Left renal pelvis (tissue), 4 donors: ENCODE measurements around the gene CDK3. TPM values are rescaled to one million over a fixed set of nuclear protein-coding genes. Genes with fewer than 3 reads are reported as not detected.
A peak's percentile ranks its signal among the peaks of the same experiment; 100 is the strongest.

ENCODE experiments used
- DNase-seq, 4 donors: peaks; one replicate each; pipeline ENCODE4 v3.0.0-alpha.2; 2013; ENCODE audit warnings: low read depth in 4 of 4, low spot score in 3 of 4
- polyA plus RNA-seq, 4 donors: library from polyadenylated mRNA; unstranded; fragments of 120-200 nt; gene quantifications; one replicate each; pipeline ENCODE4 v1.2.1, GENCODE V29; 2013; ENCODE audit not compliant: insufficient read length in 4 of 4

CDK3 gene
- polyA plus RNA-seq, 4 donors, result 12.5 to 28.5 (median 15.4) TPM

DNA sequence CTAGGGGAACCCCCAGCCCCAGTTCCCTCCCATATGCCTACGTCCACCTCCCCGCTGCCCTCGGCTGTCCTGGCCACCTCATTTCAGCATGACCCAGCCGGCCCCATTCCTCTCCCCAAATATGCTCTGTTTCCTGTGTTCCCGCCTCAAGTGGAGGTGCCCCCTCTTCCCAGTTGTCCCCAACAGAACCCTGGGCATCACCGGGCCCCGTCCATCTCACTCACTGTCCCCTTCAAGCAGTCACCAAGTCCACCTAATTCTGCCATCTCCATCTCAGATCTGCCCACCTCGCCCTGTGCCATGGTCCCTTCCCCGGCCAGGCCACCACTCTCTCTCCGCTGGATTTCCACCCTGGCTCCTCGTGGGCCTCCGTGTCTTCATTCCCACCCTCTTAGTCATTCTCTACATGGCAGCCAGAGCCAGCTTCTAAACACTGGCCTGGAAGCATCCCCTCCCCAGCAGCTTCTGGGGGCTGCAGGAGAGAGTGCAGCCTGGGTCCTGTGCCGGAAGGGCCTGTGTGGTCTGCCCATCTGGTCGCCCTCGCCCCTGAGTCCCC lies 12.8 kb downstream of the CDK3 start:
- no peak for DNase-seq

DNA sequence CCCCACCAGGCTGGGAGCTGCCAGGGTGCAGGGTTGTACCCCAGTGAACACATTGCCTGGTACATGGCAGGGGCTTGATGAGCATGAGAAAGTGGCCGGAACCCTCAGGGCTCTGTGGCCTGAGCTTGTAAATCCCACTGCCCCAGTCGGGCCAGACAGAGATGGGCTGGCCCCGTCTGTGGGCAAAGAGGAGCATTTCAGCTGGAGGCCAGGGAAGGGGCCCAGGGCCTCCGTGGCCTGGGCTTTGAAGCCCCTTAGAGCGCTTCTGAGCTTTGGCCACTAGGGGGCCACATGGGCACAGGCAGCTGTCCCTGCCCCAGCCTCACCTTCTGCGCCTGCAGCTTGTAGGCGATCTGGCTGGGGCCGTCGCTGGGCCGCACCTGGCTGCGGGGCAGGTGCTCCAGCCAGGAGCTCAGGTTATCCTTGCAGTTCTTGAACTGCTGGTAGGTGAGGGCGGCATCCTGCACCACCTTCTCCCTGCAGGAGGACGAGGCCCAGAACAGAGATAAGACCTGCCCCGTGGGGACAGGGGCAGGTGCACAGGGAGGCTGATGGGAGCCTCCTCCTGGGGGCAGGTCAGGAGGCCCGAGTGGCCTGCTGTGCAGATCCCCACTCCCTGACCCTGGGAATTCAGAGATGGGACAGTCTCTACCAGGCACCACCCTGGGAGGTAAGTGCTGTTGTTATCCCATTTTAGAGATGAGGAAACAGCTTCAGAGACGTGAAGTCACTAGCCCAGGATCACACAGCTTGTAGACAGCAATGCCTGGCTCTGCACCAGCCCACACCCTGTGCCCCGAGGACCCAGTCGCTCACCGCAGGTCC lies 13.7 kb downstream of the CDK3 start:
- DNase-seq, result peak in 1 of 4 donors; percentile 65

DNA sequence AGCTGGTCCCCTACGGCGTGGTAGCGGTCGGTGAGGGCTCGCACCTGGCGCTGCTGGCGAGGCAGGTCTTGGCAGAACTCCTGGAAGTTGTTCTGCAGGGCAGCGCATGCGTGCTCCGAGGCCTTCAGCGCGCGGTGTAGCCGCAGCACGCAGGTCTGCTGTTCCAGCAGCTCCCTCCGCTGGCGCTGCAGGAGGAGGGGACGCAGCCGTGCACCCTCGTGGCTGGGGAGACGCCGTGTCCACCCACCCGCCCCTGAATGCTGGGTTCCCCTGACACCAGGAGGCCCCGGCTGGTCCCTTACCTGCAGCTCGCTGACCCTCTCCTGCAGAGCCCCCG lies 14.2 kb downstream of the CDK3 start:
- no peak for DNase-seq

DNA sequence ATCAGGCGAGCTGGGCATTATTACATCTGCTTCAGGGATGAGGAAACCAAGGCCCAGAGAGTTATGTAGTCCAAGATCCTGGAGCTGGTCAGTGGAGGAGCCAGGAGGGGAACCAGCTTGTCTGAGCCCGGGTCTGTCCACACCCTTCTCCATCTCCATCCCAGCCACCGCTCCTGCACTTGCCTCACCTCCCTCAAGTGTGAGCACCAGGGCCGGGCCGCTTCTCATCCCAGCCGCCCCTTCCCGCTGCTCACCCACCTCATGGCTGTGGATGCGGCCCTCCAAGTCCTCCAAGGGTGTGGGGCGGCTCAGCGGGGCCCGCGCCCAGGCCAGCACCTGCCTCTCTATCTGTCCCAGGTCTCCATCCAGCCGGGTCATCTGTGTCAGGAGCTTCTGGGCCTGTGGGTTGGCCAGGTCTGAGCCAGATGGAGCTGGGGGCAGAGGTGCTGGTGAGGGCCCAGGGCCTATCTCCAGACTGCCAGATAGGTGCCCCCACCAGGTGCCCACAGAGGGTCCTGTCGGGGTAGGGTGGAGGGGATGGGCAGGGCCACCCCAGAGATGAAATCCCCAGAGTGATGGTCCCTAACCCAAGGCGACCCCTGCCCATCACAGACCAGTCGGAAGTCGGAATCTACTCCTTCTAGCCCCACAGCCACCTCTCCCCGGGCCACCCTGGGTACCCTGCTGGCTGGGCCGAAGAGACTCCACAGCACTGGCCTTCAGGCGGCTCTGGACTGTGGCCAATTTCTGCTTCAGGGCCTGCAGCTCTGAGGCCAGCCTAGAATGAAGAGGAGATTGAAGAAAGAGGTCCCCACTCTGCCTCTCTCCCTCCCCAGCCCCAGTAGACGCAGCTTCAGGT lies 17.1 kb downstream of the CDK3 start:
- no peak for DNase-seq

DNA sequence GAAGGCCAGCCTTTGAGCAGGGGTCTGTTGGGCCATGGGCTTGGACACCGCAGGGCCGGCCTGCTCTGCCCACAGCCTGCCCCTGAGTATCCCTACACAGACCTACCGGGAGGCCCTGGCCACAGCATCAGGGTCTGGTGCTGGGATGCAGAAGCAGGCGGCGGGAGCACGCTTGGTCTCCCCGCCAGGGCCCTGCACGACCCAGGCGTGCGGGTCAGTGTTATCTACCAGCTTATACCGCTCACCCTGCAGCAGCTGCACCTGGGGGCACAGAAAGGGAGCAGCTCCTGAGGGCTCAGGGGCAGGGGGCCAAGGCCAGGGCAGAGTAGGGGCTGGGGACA lies 17.7 kb downstream of the CDK3 start:
- DNase-seq, result no peak

DNA sequence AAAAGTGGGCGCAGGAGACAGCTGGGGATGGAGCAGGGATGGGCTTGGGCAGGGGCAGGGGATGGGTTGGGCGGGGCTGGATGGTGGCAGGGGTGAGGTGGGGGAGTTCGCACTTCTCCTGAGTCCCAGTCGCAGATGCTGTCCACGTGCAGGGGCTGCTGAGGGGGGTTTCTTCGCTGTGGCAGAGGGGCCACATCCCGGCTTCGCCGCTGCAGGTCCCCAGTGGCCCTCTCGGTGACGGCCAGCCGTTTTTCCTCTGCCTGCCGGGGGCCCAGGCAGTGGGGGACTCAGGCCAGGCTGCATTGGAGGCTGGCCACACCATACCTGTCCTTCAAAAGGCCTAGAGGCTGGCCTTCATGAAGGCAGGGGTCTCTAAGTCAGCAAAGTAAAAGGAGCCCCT lies 18.1 kb downstream of the CDK3 start:
- no peak for DNase-seq

DNA sequence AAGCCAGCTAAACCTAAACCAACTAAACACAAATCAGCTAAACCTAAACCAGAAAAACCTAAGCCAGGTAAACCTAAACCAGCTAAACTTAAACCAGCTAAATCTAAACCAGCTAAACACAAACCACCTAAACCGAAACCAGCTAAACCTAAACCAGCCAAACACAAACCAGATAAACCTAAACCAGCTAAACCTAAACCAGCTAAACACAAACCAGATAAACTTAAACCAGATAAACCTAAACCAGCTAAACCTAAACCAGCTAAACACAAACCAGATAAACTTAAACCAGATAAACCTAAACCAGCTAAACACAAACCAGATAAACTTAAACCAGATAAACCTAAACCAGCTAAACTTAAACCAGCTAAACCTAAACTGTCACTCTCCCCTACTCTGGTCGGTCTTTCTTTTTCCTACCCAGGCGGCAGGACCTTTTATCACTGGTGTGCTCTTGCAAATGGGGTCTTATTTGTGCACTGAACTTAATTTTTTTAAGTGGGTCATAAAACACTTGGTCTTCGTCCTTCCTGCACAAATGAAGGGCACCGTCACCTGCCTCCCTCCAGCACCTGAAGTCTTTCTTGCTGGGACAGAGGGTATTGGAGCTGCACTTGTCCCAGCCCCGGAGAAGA lies 19.3 kb downstream of the CDK3 start:
- DNase-seq, result no peak

DNA sequence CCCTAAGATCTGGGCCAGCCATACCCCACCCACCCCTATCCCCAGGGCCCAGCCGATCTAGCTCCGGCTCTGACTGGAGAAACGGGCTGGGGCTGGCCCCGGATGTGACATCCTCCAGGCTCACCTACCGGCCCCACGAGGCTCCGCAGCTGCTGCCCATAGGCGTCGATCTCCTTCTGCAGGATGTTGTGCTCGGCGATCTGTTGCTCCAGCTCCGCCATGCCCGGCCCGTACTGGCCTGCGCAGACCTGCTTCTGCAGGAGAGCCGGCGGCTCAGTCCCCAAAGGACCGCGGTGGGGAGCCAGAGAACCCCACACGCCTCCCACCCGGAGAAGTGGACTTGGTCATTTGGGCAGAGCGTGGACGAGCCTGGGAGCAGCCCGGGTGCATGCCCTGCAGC lies 21.6 kb downstream of the CDK3 start:
- DNase-seq, result no peak

DNA sequence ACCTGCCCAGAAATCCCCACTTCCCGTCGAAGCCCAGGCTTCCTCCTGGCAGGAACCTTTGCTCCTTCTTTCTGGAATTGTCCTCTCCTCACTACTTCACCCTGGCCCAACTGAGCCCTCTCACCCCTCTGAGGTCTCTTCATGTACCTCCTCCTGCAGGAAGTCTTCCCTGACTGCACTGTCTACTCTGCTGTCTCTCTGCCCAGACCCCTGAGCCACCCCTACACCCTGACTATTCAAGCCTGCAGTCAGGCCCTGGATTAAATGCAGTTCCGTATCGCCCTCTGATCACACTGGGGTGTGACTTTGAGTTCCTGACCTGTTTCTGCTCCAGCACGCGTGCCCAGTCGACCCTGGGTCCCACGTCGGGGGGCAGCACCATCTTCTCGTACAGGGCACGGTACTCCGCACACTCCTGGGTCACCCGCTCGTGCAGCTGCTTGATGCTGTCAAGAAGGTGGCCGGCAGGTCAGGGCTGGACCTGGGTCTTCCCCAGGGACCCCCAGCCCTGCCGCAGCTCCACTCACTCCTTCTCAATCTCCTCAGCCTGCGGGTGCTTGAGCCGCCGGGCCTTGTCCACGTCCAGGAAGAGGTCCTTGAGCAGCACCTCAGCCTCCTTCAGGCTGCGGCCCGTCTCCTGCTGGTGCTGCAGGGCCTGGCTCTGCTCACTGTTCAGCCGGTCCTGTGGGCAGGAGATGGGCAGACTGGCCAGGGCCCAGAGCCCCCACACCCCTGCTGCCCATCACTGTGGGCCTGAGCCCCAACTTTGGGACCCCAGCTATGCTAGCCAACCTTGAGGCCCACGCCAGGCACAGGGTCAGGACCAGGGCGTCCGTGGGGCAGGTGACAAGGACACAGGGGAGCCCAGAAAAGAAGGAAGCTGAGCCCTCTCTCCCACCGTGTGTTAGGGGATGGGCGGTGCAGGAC lies 22.6 kb downstream of the CDK3 start:
- DNase-seq, result no peak

DNA sequence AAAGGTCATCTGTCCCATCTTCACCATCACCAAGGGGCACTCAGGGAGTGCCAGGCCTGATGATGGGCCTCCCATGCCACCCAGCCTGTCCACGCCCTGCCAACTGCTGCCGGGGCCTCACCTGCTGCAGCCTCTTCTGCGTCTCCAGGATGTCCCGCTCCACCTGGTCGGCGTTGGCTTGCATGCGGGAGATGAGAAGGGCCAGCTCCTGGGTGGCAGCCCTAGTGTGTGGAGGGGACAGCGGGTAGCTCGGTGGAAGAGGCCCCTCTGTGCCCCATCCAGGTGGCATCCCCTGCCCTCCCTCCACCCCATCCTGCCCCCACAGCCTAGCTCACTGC lies 23.2 kb downstream of the CDK3 start:
- no peak for DNase-seq

DNA sequence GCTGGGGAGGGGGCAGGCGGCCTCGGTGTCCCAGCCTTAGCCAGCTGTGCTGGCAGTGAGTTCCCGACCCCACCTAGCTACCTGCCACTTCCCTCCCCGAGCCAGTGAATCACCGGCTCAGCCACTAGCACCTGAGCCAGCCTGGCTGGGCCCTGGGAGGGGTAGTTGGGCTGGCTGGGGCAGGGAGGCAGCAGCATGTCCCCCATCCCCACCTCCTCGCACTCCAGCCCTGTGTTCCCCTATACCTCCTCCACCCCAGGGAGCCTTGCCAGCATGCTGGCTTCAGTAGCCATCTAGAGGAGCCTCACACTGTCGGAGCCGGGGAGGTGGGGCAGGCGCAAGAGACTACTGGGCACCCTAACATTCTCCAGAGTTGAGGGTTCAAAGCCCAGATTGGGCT lies 23.7 kb downstream of the CDK3 start:
- no peak for DNase-seq

DNA sequence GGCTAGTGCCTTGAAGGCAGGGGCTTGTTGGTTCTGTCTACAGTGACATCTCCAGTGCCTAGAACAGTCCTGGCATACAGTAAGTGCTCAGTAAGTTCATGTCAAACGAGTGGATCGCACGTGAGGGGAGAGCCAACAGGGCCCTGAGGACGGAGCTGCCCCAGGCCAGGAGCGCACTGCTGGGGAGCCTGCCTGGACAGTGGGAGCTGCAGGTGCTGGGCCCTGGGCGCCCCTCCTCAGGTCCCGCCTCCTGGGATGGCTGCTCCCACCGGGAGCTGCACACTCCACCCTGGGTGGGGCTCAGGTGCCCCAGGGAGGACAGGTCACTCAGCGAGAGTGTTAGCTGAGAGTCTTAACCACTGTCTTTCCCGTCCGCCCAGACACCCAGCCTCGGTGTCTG lies 24.6 kb downstream of the CDK3 start:
- DNase-seq, result no peak

DNA sequence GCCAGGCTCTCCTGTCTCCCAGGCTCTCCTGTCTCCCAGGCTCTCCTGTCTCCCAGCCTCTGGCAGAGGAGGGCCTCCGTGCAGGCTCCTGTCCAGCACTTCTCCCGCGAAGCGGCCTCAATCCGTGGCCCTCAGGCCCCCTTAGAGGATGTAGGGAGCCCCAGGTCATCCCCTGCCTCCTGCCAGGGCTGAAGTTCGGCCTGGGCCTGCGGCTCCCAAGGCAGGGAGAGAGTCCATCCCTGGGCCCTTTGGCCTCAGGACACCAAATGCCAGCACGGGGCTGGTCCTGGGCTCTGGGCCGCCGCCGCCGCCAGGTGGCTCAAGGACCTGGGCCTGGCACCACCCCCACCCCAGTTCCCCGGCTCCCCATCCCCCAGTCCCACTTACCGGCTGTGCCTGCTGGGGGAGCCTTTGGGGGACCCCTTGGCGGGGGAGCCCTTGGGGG lies 26.1 kb downstream of the CDK3 start:
- DNase-seq, result no peak

DNA sequence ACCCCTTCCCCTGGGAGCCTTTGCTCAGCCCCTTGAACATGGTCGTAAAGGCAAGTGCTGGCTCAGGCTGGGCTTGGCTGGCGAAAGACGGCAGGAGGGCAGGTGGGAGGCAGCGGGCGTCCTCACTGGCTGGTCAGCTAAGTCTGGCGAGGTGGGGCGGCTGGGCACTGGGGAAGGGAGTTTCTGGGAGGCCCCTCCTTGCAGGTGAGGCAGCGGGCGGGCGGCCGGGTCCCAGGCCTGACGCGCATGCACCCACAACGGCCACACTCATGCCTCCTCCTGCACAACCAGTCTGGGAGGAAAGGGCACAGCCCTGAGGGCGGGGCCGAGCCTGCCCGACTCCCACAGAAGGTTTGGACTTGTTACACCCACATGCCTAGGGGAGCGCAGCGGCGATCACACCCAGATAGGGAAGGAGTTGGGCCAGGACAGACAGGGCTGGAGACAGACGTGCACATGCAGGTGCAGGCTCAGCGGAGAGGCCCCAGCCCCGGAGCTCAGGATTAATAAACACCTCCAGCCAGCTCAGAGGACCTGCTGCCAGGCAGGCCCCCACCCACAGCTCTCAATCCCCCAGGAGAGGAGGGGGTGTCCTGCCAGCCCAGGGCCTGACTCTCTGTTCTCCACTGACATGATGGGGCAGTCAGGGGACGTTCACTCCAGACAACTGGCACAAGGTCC lies 26.6 kb downstream of the CDK3 start, which contains the start of gene EVPL:
Gene EVPL, minus strand, starts transcription at position 148 of the 681 bp plus-strand sequence. Its CDS starts 108 bp downstream, at position 40.
- no peak for DNase-seq

DNA sequence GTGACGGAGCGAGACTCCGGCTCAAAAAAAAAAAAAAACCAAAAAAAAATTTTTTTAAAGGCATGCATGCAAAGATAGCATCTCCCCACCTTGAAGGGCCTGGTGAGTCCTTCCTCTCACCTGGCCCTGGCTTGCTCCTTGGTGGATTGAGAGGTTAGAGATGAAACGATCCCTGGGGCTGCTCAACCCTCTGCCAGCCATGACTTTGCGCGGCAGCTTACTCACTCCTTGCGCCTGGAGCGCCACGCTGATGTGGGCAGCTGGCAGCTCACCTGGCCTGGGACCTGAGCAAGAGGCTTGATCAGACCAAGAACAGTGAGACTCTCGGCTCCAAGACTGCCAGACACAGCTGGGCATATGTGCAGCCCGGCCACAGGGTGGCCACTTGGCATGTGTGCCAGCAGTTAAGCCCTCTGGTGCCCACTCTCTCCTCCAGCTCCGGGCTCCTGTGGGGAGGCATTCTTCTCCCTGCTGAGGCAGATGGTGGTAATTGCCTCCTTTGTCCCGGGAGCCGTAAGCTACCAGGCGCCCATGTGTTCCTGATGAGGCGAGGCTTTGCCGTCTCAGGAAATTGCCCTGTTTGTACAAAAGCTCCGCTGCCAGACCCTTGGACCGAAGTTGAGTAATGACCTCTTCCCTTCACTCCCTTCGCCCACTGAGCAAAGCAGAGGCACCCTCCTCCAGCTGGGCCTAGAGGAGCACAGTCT lies 31.6 kb downstream of the CDK3 start:
- DNase-seq, result no peak

DNA sequence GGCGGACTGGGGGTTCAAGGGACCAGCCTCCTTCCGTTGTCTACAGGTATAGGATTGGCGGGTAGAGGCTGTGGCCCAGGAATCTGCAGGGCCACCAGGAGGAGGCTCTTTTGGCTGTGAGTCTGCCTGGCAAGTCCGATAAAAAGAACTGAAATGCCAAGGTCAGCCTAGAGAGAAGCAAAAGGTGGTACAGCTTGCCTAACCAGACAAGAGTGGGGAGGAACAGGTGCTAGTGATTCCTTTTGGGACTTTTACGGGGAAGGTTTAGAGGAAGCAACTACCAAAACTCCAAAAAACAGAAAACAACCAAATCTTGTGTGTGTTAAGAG lies 32.1 kb downstream of the CDK3 start:
- DNase-seq, result no peak

DNA sequence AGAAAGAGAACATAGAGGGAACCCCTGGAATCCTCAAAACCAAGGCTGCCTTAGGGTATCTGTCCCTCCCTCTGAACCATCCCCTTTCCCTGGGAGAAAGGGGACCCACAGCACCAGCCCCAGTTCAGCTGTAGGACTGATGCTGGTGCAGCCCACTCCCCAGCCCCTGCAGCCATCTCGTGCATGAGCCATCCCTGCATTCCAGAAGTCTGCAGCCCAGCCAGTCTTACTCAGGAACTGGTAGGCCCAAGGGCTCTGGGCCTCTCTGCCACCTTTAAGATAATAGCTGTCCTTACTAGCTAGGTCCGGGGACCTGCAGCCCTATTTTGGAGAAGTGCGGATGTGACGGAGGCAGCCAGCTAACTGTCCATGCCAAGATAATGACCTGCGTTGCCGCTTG lies 32.5 kb downstream of the CDK3 start:
- DNase-seq, result no peak

DNA sequence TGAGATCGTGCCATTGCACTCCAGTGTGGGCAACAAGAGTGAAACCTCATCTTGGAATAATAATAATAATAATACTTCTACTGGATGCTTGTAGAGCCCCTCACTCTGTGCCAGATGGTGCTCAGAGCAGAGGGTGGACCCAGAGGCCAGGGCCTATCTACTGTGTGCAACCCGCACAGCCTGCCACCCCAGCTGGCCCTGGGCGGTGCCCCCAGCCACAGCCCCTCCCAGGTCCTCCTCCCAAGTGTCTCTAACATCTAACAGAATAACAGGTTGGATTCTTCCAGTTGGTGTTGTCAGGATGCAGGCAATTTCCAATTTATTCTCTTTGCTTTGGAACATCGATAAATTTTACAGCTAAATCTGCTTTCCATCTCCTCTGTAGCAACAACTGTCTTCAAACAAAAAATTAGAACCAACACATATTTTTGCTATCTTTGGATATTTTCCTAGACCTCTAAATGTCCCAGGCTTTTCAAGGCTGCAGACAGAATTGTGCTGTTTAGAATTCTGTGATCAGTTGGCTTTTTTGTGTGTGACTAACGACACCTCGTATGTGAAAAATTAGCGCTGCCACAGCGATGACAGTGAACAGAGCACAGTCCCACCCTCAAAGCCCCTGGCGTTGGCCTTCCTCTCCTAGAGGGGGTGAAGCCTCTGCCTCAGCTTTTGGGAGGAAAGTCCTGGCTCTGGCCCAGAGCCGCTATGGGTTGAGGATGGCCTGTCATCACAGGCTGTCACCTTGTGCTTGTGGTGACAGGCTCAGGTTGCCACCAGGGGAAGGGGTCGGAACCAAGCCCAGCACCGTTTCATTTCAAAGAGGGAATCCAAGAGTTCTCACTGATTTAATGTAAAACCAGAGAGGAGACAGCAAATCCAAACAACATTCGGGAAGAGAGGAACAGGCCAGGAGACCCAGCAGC lies 34.0 kb downstream of the CDK3 start:
- no peak for DNase-seq
